Mammary epithelial cell (primary cell): ENCODE measurements around the gene AOC2.

ENCODE experiments used
- EZH2 ChIP-seq: IDR thresholded peaks from 2 replicates; pipeline ENCODE4 v1.6.1; 2012; ENCODE audit warnings: low read length, inconsistent platforms, borderline replicate concordance
- TF ChIP-seq, protein P1 (sequence below), 2 donors: IDR thresholded peaks in 1 of 2; conservative IDR thresholded peaks in 1 of 2; 2 replicates each; pipeline ENCODE4 v1.5.1; 2011 to 2012; ENCODE audit warnings: inconsistent platforms in 2 of 2, low read length in 2 of 2, mild to moderate bottlenecking in 2 of 2, control low read depth in 1 of 2, low read depth in 1 of 2; ENCODE audit not compliant: insufficient read depth in 1 of 2; ENCODE audit errors: extremely low read depth in 1 of 2

- TF ChIP-seq, protein P1, sequence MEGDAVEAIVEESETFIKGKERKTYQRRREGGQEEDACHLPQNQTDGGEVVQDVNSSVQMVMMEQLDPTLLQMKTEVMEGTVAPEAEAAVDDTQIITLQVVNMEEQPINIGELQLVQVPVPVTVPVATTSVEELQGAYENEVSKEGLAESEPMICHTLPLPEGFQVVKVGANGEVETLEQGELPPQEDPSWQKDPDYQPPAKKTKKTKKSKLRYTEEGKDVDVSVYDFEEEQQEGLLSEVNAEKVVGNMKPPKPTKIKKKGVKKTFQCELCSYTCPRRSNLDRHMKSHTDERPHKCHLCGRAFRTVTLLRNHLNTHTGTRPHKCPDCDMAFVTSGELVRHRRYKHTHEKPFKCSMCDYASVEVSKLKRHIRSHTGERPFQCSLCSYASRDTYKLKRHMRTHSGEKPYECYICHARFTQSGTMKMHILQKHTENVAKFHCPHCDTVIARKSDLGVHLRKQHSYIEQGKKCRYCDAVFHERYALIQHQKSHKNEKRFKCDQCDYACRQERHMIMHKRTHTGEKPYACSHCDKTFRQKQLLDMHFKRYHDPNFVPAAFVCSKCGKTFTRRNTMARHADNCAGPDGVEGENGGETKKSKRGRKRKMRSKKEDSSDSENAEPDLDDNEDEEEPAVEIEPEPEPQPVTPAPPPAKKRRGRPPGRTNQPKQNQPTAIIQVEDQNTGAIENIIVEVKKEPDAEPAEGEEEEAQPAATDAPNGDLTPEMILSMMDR (conservative IDR thresholded peaks at IDR 0.05 in 1 of 2, IDR thresholded peaks at IDR 0.05 in 1 of 2; ENCODE audit: extremely low read depth in 1 of 2, insufficient read depth in 1 of 2, low read depth in 1 of 2, low read length in 2 of 2): no peak
- TF ChIP-seq EZH2: no peak
Measured at GRCh38 chr17:42866631-42867575, 22.5 kb downstream of the AOC2 start.
